ENCODE results near the gene CASP9.

The CASP9 gene

GRCh38 chr1:15570861-15571260 lies 46.8 kb upstream of the CASP9 start:
- no peak for DNase-seq (ENCODE audit: low read depth in 1 of 2, low spot score in 1 of 2)
- no peak for TF ChIP-seq REST (IDR thresholded peaks at IDR 0.05; ENCODE audit: insufficient replicate concordance, low read depth)
- no peak for TF ChIP-seq CTCF (IDR thresholded peaks at IDR 0.05; ENCODE audit: insufficient read depth, low read length)
- no peak for TF ChIP-seq POLR2AphosphoS5 (IDR thresholded peaks at IDR 0.05; ENCODE audit: low read depth)
- no peak for TF ChIP-seq GABPA (IDR thresholded peaks at IDR 0.05; ENCODE audit: low read depth)
- no peak for TF ChIP-seq SPI1 (IDR thresholded peaks at IDR 0.05; ENCODE audit: borderline replicate concordance, low read depth)
- Histone ChIP-seq H3K27ac (replicated peaks) (no peak overlapping the region), H3K4me3 (replicated peaks; ENCODE audit: insufficient read depth, low read length) (no peak overlapping the region), H3K27me3 (ENCODE audit: insufficient read depth, poor library complexity, severe bottlenecking) (no peaks in the 10 kb centered on the region)

GRCh38 chr1:15568387-15569073 lies 44.5 kb upstream of the CASP9 start:
- TF ChIP-seq SPI1 (IDR thresholded peaks at IDR 0.05; ENCODE audit: borderline replicate concordance, low read depth) (no peak), CTCF (IDR thresholded peaks at IDR 0.05; ENCODE audit: insufficient read depth, low read length) (no peak), POLR2AphosphoS5 (IDR thresholded peaks at IDR 0.05; ENCODE audit: low read depth) (no peak), GABPA (IDR thresholded peaks at IDR 0.05; ENCODE audit: low read depth) (no peak), REST (IDR thresholded peaks at IDR 0.05; ENCODE audit: insufficient replicate concordance, low read depth) (no peak)
- Histone ChIP-seq H3K4me3 (replicated peaks; ENCODE audit: insufficient read depth, low read length) (no peak overlapping the region), H3K27me3 (ENCODE audit: insufficient read depth, poor library complexity, severe bottlenecking) (no peaks in the 10 kb centered on the region), H3K27ac (replicated peaks) (no peak overlapping the region)
- DNase-seq (ENCODE audit: low read depth in 1 of 2, low spot score in 1 of 2): no peak

- Histone ChIP-seq H3K4me3 (replicated peaks; ENCODE audit: insufficient read depth, low read length) (no peak overlapping the region), H3K27me3 (ENCODE audit: insufficient read depth, poor library complexity, severe bottlenecking) (no peaks in the 10 kb centered on the region), H3K27ac (replicated peaks) (no peak overlapping the region)
- TF ChIP-seq GABPA (IDR thresholded peaks at IDR 0.05; ENCODE audit: low read depth) (no peak), REST (IDR thresholded peaks at IDR 0.05; ENCODE audit: insufficient replicate concordance, low read depth) (no peak), SPI1 (IDR thresholded peaks at IDR 0.05; ENCODE audit: borderline replicate concordance, low read depth) (no peak), CTCF (IDR thresholded peaks at IDR 0.05; ENCODE audit: insufficient read depth, low read length) (no peak), POLR2AphosphoS5 (IDR thresholded peaks at IDR 0.05; ENCODE audit: low read depth) (no peak)
- no peak for DNase-seq (ENCODE audit: low read depth in 1 of 2, low spot score in 1 of 2)
Measured at GRCh38 chr1:15559189-15559810, 35.3 kb upstream of the CASP9 start.

All from HL-60 (cell line).